ENCODE results near the gene MIEN1. TPM values are rescaled to one million over a fixed set of nuclear protein-coding genes. Genes with fewer than 3 reads are reported as not detected.
A peak's percentile ranks its signal among the peaks of the same experiment; 100 is the strongest.

MIEN1 gene
- polyA plus RNA-seq, 2 of the 4 experiments (the other 2 are of a cell fraction), result 63.9 to 85.5 TPM

- TF ChIP-seq KDM5A (IDR thresholded peaks at IDR 0.05), result peak; percentile 96
- no peak for TF ChIP-seq EHF (CRISPR knock-in tag; IDR thresholded peaks at IDR 0.05)
- TF ChIP-seq, protein P1, sequence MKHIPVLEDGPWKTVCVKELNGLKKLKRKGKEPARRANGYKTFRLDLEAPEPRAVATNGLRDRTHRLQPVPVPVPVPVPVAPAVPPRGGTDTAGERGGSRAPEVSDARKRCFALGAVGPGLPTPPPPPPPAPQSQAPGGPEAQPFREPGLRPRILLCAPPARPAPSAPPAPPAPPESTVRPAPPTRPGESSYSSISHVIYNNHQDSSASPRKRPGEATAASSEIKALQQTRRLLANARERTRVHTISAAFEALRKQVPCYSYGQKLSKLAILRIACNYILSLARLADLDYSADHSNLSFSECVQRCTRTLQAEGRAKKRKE (CRISPR knock-in tag; IDR thresholded peaks at IDR 0.05; ENCODE audit: low read depth), result 0 out of 2 replicates have a peak, but pooled peaks have one; percentile 31
- TF ChIP-seq RNF2 (IDR thresholded peaks at IDR 0.05; ENCODE audit: borderline replicate concordance, low read depth), result peak; percentile 44; the same call in 1 of the 2 replicates
- peak; percentile 96 for TF ChIP-seq MAX (IDR thresholded peaks at IDR 0.05)
- no peak for TF ChIP-seq MYC (IDR thresholded peaks at IDR 0.05; ENCODE audit: borderline replicate concordance, low read length)
- no peak for TF ChIP-seq ZSCAN20 (CRISPR knock-in tag; IDR thresholded peaks at IDR 0.05)
- no peak for TF ChIP-seq CHD4 (IDR thresholded peaks at IDR 0.05; ENCODE audit: borderline replicate concordance)
- peak; percentile 44 to 86; a peak in 3 of 5 replicates for TF ChIP-seq JUN (IDR thresholded peaks at IDR 0.05)
- no peak for TF ChIP-seq RCOR1 (IDR thresholded peaks at IDR 0.05; ENCODE audit: low read depth, low read length)
- 0 out of 2 replicates have a peak, but pooled peaks have one; percentile 12 for TF ChIP-seq USF2 (IDR thresholded peaks at IDR 0.05)
- peak; percentile 96 for TF ChIP-seq SMC3 (IDR thresholded peaks at IDR 0.05)
- TF ChIP-seq CTCF (IDR thresholded peaks at IDR 0.05), result peak; percentile 99
- TF ChIP-seq POLR2AphosphoS2 (conservative IDR thresholded peaks at IDR 0.05; ENCODE audit: low read length), result no peak
- TF ChIP-seq, protein P2, sequence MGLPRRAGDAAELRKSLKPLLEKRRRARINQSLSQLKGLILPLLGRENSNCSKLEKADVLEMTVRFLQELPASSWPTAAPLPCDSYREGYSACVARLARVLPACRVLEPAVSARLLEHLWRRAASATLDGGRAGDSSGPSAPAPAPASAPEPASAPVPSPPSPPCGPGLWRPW (IDR thresholded peaks at IDR 0.05), result no peak
- TF ChIP-seq EP300 (IDR thresholded peaks at IDR 0.05), result no peak
- peak; percentile 20; the same call in 1 of the 2 replicates for TF ChIP-seq MAZ (IDR thresholded peaks at IDR 0.05; ENCODE audit: borderline replicate concordance, low read depth, low read length)
- TF ChIP-seq BHLHE40 (IDR thresholded peaks at IDR 0.05; ENCODE audit: low read depth, low read length), result no peak
- TF ChIP-seq, protein P3, sequence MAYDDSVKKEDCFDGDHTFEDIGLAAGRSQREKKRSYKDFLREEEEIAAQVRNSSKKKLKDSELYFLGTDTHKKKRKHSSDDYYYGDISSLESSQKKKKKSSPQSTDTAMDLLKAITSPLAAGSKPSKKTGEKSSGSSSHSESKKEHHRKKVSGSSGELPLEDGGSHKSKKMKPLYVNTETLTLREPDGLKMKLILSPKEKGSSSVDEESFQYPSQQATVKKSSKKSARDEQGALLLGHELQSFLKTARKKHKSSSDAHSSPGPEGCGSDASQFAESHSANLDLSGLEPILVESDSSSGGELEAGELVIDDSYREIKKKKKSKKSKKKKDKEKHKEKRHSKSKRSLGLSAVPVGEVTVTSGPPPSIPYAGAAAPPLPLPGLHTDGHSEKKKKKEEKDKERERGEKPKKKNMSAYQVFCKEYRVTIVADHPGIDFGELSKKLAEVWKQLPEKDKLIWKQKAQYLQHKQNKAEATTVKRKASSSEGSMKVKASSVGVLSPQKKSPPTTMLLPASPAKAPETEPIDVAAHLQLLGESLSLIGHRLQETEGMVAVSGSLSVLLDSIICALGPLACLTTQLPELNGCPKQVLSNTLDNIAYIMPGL (CRISPR knock-in tag; IDR thresholded peaks at IDR 0.05; ENCODE audit: borderline replicate concordance), result 0 out of 2 replicates have a peak, but pooled peaks have one; percentile 76
- TF ChIP-seq SREBF2 (IDR thresholded peaks at IDR 0.05), result no peak
- TF ChIP-seq BCL3 (IDR thresholded peaks at IDR 0.05), result peak; percentile 34; the same call in 1 of the 3 replicates
- TF ChIP-seq GATA3 (IDR thresholded peaks at IDR 0.05; ENCODE audit: borderline replicate concordance), result no peak
- peak; percentile 92 to 100 for TF ChIP-seq RAD21 (conservative IDR thresholded peaks at IDR 0.05 in 1 of 2, IDR thresholded peaks at IDR 0.05 in 1 of 2)
- TF ChIP-seq POLR2A (IDR thresholded peaks at IDR 0.05; ENCODE audit: low read length), result peak; percentile 68
- no peak for TF ChIP-seq TP53 (CRISPR knock-in tag; IDR thresholded peaks at IDR 0.05)
- TF ChIP-seq FOSL2 (IDR thresholded peaks at IDR 0.05), result no peak
- no peak for TF ChIP-seq FOSL2 (CRISPR knock-in tag; IDR thresholded peaks at IDR 0.05)
- TF ChIP-seq RFX5 (IDR thresholded peaks at IDR 0.05), result peak; percentile 35; the same call in 1 of the 2 replicates
- TF ChIP-seq TFCP2L1 (CRISPR knock-in tag; IDR thresholded peaks at IDR 0.05), result peak; percentile 58; the same call in 1 of the 2 replicates
- no peak for TF ChIP-seq ZNF302 (CRISPR knock-in tag; IDR thresholded peaks at IDR 0.05)
- no peak for TF ChIP-seq CHD2 (IDR thresholded peaks at IDR 0.05; ENCODE audit: low read length, partially characterized antibody)
- TF ChIP-seq, protein P4, sequence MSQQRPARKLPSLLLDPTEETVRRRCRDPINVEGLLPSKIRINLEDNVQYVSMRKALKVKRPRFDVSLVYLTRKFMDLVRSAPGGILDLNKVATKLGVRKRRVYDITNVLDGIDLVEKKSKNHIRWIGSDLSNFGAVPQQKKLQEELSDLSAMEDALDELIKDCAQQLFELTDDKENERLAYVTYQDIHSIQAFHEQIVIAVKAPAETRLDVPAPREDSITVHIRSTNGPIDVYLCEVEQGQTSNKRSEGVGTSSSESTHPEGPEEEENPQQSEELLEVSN (IDR thresholded peaks at IDR 0.05; ENCODE audit: borderline replicate concordance, low read depth), result peak; percentile 94
- FAIRE-seq, result no peak
- POLR2A ChIA-PET, result interaction anchor here (1.0 to 2.8 kb wide), 3 partner anchors 24 to 226 kb away, joined by 3 to 12 read pairs (median 7); partner anchors contain the start of genes MIEN1 and PSMD3
- WGBS (ENCODE audit: missing lambda C conversion rate), result 0% methylated on average over 16 of the region's 91 CpGs
- Histone ChIP-seq H3K9me3 (no peaks in the 10 kb centered on the region), H3K4me3 (peak overlapping the region; percentile 69), H3K4me2 (peak overlapping the region; percentile 94), H3K4me1 (peaks cover 21% of the 10 kb centered on the region), H3K27ac (peak overlapping the region; percentile 83 to 96)
- CTCF ChIA-PET, result interaction anchor here (0.7 to 15.6 kb wide), 49 partner anchors 10 to 275 kb away, joined by 3 to 217 read pairs (median 4); partner anchors contain the start of genes ERBB2, IKZF3, MIEN1 and PGAP3
- peak; percentile 80 to 94 for ATAC-seq
- DNase-seq (ENCODE audit: low read depth in 1 of 2, low spot score in 1 of 2), result peak; percentile 85 to 95
These were observed 24.0 kb upstream of the MIEN1 start for GRCh38 chr17:39754161-39754957.

Measured in A549 (cell line).